Neural progenitor cell (in vitro differentiated cells): ENCODE measurements around the gene CHMP6. TPM values are rescaled to one million over a fixed set of nuclear protein-coding genes. Genes with fewer than 3 reads are reported as not detected.

Experiments
- DNase-seq: peaks from one replicate; pipeline ENCODE4 v3.0.0-alpha.2; 2016; ENCODE audit warnings: low spot score
- H2AFZ ChIP-seq: fragments of 200-600 bp; sonication (generic); replicated peaks from 2 replicates; pipeline ENCODE4 v1.6.1; 2016; ENCODE audit warnings: antibody characterized with exemption
- H3F3A ChIP-seq: fragments of 200-600 bp; sonication (generic); 2 replicates; pipeline ENCODE4 v1.6.1; 2016; ENCODE audit warnings: antibody characterized with exemption, low read depth
- H3K27ac ChIP-seq: fragments of 200-600 bp; sonication (generic); 2 replicates; pipeline ENCODE4 v1.5.1; 2016; ENCODE audit warnings: mild to moderate bottlenecking
- H3K27me3 ChIP-seq: fragments of 200-600 bp; sonication (generic); 2 replicates; pipeline ENCODE4 v1.6.1; 2016; ENCODE audit warnings: mild to moderate bottlenecking, moderate library complexity
- H3K36me3 ChIP-seq: fragments of 200-600 bp; sonication (generic); 2 replicates; pipeline ENCODE4 v1.5.1; 2016
- H3K4me1 ChIP-seq: fragments of 200-600 bp; sonication (generic); 2 replicates; pipeline ENCODE4 v1.6.1; 2016; ENCODE audit warnings: mixed run types
- H3K4me2 ChIP-seq: fragments of 200-600 bp; sonication (generic); 2 replicates; pipeline ENCODE4 v1.6.1; 2016
- H3K4me3 ChIP-seq: fragments of 200-600 bp; sonication (generic); 2 replicates; pipeline ENCODE4 v1.5.1; 2016
- H3K79me2 ChIP-seq: fragments of 200-600 bp; sonication (generic); 2 replicates; pipeline ENCODE4 v1.6.1; 2016; ENCODE audit warnings: low read depth
- H3K9ac ChIP-seq: fragments of 200-600 bp; sonication (generic); 2 replicates; pipeline ENCODE4 v1.6.1; 2016
- H3K9me3 ChIP-seq: fragments of 200-600 bp; sonication (generic); 2 replicates; pipeline ENCODE4 v1.5.1; 2016; ENCODE audit warnings: low read depth
- H4K20me1 ChIP-seq: fragments of 200-600 bp; sonication (generic); 2 replicates; pipeline ENCODE4 v1.6.1; 2016; ENCODE audit warnings: low read depth
- H3K27ac Mint-ChIP-seq: 3 replicates; pipeline ENCODE4 v1.8.0; 2021; ENCODE audit warnings: mixed read lengths
- H3K27me3 Mint-ChIP-seq: 2 replicates; pipeline ENCODE4 v1.8.0; 2022; ENCODE audit warnings: low read depth, mild to moderate bottlenecking, inconsistent platforms, moderate library complexity, mixed read lengths; ENCODE audit not compliant: insufficient read depth
- H3K36me3 Mint-ChIP-seq: 3 replicates; pipeline ENCODE4 v1.8.0; 2021; ENCODE audit warnings: mixed read lengths
- H3K4me1 Mint-ChIP-seq: 3 replicates; pipeline ENCODE4 v1.8.0; 2021; ENCODE audit warnings: mixed read lengths
- H3K4me3 Mint-ChIP-seq: 3 replicates; pipeline ENCODE4 v1.8.0; 2021; ENCODE audit warnings: mild to moderate bottlenecking, moderate library complexity, mixed read lengths
- H3K9me3 Mint-ChIP-seq: 3 replicates; pipeline ENCODE4 v1.8.0; 2020; ENCODE audit warnings: mixed read lengths
- EZH2 ChIP-seq: fragments of 200-600 bp; sonication (generic); IDR thresholded peaks from 2 replicates; pipeline ENCODE4 v1.6.1; 2017; ENCODE audit warnings: antibody characterized with exemption, mild to moderate bottlenecking, moderate library complexity
- EZH2phosphoT487 ChIP-seq: fragments of 200-600 bp; sonication (generic); IDR thresholded peaks from 2 replicates; pipeline ENCODE4 v1.6.1; 2017; ENCODE audit warnings: antibody characterized with exemption
- total RNA-seq: library from RNA; depleted of rRNA; stranded (reverse); fragments of >200 nt; gene quantifications from 2 replicates; pipeline ENCODE4 v1.2.3, GENCODE V29; 2015; ENCODE audit warnings: low replicate concordance
- TF ChIP-seq, protein P1 (sequence below): fragments of 200-600 bp; sonication (generic); IDR thresholded peaks from 2 replicates; pipeline ENCODE4 v1.5.1; 2017; ENCODE audit warnings: antibody characterized with exemption, mild to moderate bottlenecking

The CHMP6 gene
- total RNA-seq, 1 donor from 2014 or later, result 11.5 TPM

DNA sequence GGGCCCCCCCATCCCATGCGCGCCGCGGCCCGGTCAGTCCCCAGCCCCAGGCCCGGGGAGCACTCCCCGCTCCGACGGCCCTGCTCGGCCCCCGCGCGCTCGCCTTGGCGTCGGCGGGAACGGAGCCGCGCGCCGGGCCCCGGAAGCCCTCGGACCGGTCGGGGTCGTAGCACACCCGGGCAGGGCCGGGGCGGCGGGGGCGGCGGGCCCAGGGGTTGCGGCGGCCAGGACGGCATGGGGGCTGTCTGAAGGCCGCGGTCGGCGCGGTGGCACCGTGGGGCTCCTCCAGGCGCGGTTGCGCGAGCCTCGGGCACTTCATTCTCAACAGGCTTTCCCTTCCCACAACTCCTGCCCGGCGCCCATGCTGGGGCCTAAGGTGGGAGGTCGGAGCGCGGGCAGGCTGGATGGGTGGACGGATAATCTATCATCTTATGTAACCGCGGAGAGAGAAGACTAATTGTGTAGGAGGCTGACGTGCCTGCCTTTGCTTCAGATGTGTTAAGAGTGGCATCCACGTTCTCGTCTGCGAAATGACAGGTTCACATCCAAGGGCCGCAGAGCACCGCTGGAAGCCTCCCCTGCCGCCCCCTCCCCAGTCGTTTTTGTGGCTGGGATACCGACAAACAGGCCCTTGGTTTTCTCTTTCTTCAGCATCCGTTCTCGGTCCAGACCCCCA, 44.0 kb downstream of the CHMP6 start:
- no peak for TF ChIP-seq EZH2phosphoT487
- TF ChIP-seq, protein P1, sequence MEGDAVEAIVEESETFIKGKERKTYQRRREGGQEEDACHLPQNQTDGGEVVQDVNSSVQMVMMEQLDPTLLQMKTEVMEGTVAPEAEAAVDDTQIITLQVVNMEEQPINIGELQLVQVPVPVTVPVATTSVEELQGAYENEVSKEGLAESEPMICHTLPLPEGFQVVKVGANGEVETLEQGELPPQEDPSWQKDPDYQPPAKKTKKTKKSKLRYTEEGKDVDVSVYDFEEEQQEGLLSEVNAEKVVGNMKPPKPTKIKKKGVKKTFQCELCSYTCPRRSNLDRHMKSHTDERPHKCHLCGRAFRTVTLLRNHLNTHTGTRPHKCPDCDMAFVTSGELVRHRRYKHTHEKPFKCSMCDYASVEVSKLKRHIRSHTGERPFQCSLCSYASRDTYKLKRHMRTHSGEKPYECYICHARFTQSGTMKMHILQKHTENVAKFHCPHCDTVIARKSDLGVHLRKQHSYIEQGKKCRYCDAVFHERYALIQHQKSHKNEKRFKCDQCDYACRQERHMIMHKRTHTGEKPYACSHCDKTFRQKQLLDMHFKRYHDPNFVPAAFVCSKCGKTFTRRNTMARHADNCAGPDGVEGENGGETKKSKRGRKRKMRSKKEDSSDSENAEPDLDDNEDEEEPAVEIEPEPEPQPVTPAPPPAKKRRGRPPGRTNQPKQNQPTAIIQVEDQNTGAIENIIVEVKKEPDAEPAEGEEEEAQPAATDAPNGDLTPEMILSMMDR, result no peak
- H3F3A ChIP-seq, result no peaks in the 10 kb centered on the region
- no peaks in the 10 kb centered on the region for H3K36me3 ChIP-seq
- H3K79me2 ChIP-seq, result peaks cover 43% of the 10 kb centered on the region
- Mint-ChIP-seq H3K36me3 (peaks cover 20% of the 10 kb centered on the region), H3K27me3 (peaks cover 9% of the 10 kb centered on the region), H3K4me3 (peak overlapping the region; percentile 99), H3K27ac (peak overlapping the region; percentile 46), H3K9me3 (no peaks in the 10 kb centered on the region), H3K4me1 (peaks cover 60% of the 10 kb centered on the region)
- H3K27ac ChIP-seq, result no peak overlapping the region
- H3K4me1 ChIP-seq, result peaks cover 19% of the 10 kb centered on the region
- H3K9me3 ChIP-seq, result no peaks in the 10 kb centered on the region
- peak overlapping the region; percentile 43 for H3K9ac ChIP-seq
- H2AFZ ChIP-seq, result no peak overlapping the region
- peak overlapping the region; percentile 97 for H3K4me2 ChIP-seq
- H3K27me3 ChIP-seq, result peaks cover 24% of the 10 kb centered on the region
- peak; percentile 54 for DNase-seq
- peak overlapping the region; percentile 91 for H3K4me3 ChIP-seq
- H4K20me1 ChIP-seq, result peaks cover 55% of the 10 kb centered on the region

DNA sequence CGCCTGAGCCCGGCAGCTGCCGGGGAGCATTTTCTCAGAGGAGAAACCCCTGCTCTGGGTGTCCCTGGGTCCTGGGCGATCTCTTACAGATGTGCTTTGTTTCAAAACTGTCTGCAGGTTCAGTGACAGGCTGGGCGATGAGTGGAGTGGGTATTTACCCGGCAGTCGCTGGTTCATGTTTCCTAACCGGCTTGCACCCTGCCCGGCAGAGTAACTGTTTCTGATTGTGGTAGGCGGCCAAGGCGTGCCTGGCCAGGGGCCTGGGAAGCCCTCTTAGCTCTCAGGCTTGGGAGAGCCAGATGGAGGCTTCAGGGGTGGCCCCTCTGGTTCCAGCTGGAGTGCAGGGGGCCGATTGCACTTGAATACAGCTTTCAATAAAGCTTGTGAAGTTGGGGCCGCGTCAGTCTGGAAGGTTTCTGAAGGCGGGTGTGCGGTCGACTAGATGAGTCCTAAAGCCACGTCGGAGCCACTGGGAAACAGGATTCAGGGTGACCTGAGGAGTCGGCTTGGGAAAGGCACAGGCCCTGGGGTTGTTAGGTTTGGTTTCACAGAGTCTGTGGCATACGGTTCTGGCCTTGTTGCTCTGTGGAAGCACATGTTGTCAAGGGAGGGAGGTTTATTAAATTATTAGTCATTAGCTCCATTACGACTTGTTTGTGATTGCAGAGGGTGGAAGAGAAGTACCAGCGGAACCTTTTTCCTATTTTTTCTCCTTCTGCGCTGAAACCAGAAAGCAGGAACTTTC, 44.7 kb downstream of the CHMP6 start:
- H3K4me1 Mint-ChIP-seq, result peaks cover 63% of the 10 kb centered on the region
- peaks cover 24% of the 10 kb centered on the region for H3K27me3 ChIP-seq
- peaks cover 9% of the 10 kb centered on the region for H3K27me3 Mint-ChIP-seq
- H3F3A ChIP-seq, result no peaks in the 10 kb centered on the region
- no peak for DNase-seq
- no peaks in the 10 kb centered on the region for H3K9me3 ChIP-seq
- H3K4me3 ChIP-seq, result peak overlapping the region; percentile 91
- peaks cover 17% of the 10 kb centered on the region for H3K36me3 Mint-ChIP-seq
- H3K79me2 ChIP-seq, result peaks cover 49% of the 10 kb centered on the region
- peaks cover 20% of the 10 kb centered on the region for H3K4me1 ChIP-seq
- no peaks in the 10 kb centered on the region for H3K36me3 ChIP-seq
- H3K9me3 Mint-ChIP-seq, result no peaks in the 10 kb centered on the region
- peaks cover 60% of the 10 kb centered on the region for H4K20me1 ChIP-seq
- no peak overlapping the region for H2AFZ ChIP-seq
- H3K4me2 ChIP-seq, result peak overlapping the region; percentile 97
- peak overlapping the region; percentile 99 for H3K4me3 Mint-ChIP-seq
- peak overlapping the region; percentile 60 for H3K27ac Mint-ChIP-seq
- no peak overlapping the region for H3K9ac ChIP-seq
- TF ChIP-seq EZH2 (no peak), EZH2phosphoT487 (no peak)
- TF ChIP-seq, protein P1, result no peak
- no peak overlapping the region for H3K27ac ChIP-seq

DNA sequence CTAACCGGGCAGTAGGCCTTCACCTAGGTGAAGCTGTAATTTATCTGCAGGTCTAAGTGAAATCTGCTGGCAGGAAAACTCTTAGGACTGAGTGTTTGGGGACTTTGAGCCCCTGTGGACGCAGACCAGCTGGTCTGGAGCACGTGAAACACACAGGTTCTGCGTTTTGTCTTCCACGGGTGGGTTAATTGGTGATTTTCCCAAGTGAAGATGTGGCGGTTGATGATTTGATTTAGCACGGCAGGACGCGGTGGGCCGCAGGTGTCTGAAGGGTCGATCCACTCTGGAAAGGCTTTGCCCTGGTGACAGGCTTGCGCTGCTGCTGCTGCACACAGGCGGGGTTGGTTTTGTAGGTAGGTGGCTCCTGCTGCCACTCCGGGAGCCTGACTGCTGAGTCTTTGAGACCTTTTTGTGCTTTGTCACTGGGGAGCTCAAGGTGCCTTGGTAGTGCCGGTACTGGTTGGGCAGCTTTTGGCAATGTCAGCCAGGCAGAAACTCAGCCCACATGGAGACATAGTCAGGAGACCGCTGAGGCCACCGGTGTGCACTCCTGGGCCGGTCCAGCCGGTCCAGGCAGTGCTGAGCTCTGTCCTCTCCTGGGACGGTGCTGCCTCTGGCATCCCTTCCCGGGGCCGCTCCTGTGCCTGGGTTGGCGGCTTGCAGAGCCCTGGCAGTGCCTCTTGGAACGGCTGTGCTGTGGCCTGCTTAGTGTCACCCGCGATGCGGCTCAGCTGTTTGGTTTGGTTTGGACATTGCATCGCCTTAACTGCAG, 45.6 kb downstream of the CHMP6 start:
- Histone ChIP-seq H3K36me3 (no peaks in the 10 kb centered on the region), H3K4me3 (no peak overlapping the region), H3K27me3 (peaks cover 24% of the 10 kb centered on the region), H3K9me3 (no peaks in the 10 kb centered on the region), H3K4me2 (no peak overlapping the region), H3K27ac (no peak overlapping the region), H2AFZ (no peak overlapping the region), H3K4me1 (peaks cover 20% of the 10 kb centered on the region), H4K20me1 (peaks cover 63% of the 10 kb centered on the region), H3F3A (no peaks in the 10 kb centered on the region), H3K79me2 (peaks cover 57% of the 10 kb centered on the region), H3K9ac (no peak overlapping the region)
- Mint-ChIP-seq H3K27ac (no peak overlapping the region), H3K9me3 (no peaks in the 10 kb centered on the region), H3K27me3 (peaks cover 10% of the 10 kb centered on the region), H3K4me1 (peaks cover 62% of the 10 kb centered on the region), H3K4me3 (peak overlapping the region; percentile 99), H3K36me3 (peaks cover 16% of the 10 kb centered on the region)
- DNase-seq, result no peak
- TF ChIP-seq EZH2 (no peak), EZH2phosphoT487 (no peak)
- TF ChIP-seq, protein P1, result no peak
